ENCODE results near the gene MAPKAP1.

Gene MAPKAP1

DNA sequence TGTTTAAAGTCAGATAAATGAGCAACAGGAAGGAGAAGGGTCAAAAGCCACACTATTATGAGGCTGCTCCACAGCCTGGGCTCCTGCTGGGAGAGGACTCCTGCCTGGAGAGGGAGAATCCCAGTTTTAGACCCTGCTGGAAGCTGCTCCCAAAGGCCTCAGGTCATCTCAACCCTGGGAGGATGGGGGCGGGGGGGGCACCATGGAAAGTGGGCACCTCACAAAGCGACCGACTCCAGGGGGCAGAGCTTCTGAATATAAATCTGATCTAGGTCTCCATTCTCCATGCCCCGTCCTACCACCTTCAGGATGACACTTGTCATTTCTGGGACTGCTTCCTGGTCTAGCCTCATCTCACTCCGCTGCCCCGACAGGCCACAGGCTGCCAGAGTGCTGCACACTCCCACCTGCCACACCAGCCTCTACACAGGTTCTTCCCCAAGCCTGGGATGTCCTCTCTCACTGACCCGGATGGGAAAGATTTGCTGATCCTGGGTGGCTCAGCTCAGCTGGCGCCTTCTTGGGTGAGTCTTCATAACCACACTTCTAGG lies 262.0 kb downstream of the MAPKAP1 start:
- no peak for TF ChIP-seq MYC (IDR thresholded peaks at IDR 0.05; ENCODE audit: low read depth, low read length)
- no peak for TF ChIP-seq MAX (IDR thresholded peaks at IDR 0.05; ENCODE audit: low read depth, low read length)
- TF ChIP-seq POLR2A (IDR thresholded peaks at IDR 0.05; ENCODE audit: extremely low read depth, insufficient read length), result no peak
- TF ChIP-seq, protein P1, sequence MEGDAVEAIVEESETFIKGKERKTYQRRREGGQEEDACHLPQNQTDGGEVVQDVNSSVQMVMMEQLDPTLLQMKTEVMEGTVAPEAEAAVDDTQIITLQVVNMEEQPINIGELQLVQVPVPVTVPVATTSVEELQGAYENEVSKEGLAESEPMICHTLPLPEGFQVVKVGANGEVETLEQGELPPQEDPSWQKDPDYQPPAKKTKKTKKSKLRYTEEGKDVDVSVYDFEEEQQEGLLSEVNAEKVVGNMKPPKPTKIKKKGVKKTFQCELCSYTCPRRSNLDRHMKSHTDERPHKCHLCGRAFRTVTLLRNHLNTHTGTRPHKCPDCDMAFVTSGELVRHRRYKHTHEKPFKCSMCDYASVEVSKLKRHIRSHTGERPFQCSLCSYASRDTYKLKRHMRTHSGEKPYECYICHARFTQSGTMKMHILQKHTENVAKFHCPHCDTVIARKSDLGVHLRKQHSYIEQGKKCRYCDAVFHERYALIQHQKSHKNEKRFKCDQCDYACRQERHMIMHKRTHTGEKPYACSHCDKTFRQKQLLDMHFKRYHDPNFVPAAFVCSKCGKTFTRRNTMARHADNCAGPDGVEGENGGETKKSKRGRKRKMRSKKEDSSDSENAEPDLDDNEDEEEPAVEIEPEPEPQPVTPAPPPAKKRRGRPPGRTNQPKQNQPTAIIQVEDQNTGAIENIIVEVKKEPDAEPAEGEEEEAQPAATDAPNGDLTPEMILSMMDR (IDR thresholded peaks at IDR 0.05; ENCODE audit: low read depth, low read length), result no peak
- DNase-seq (ENCODE audit: low read depth), result no peak
- no peak overlapping the region for H3K4me3 ChIP-seq (ENCODE audit: low read depth, low read length)

- no peak overlapping the region for H3K4me3 ChIP-seq (ENCODE audit: low read depth, low read length)
- TF ChIP-seq, protein P1 (IDR thresholded peaks at IDR 0.05; ENCODE audit: low read depth, low read length), result no peak
- TF ChIP-seq POLR2A (IDR thresholded peaks at IDR 0.05; ENCODE audit: extremely low read depth, insufficient read length), result no peak
- TF ChIP-seq MAX (IDR thresholded peaks at IDR 0.05; ENCODE audit: low read depth, low read length), result no peak
- no peak for TF ChIP-seq MYC (IDR thresholded peaks at IDR 0.05; ENCODE audit: low read depth, low read length)
- DNase-seq (ENCODE audit: low read depth), result no peak
Measured at GRCh38 chr9:125444166-125444565, 262.8 kb downstream of the MAPKAP1 start.

DNA sequence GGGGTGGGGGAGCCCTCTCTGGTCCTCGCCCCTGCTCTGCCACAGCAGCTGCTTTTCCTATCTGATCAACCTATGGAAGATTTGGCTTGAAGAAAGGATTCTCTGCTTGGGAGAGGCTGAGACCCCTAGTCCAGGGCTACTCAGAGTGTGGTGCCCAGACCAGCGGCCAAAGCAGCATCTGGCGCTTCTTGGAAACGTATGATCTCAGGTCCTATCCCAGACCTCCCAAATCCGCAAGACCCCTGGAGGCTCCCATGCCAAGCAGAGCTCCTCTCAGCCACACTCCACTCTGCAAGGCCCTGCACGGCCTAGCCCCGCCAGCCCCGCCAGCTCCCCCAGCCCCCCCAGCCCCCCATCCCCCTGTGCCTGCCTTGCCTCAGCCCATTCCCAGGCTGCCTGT lies 263.6 kb downstream of the MAPKAP1 start:
- TF ChIP-seq POLR2A (IDR thresholded peaks at IDR 0.05; ENCODE audit: extremely low read depth, insufficient read length), result no peak
- no peak for TF ChIP-seq MYC (IDR thresholded peaks at IDR 0.05; ENCODE audit: low read depth, low read length)
- TF ChIP-seq, protein P1 (IDR thresholded peaks at IDR 0.05; ENCODE audit: low read depth, low read length), result no peak
- no peak for TF ChIP-seq MAX (IDR thresholded peaks at IDR 0.05; ENCODE audit: low read depth, low read length)

DNA sequence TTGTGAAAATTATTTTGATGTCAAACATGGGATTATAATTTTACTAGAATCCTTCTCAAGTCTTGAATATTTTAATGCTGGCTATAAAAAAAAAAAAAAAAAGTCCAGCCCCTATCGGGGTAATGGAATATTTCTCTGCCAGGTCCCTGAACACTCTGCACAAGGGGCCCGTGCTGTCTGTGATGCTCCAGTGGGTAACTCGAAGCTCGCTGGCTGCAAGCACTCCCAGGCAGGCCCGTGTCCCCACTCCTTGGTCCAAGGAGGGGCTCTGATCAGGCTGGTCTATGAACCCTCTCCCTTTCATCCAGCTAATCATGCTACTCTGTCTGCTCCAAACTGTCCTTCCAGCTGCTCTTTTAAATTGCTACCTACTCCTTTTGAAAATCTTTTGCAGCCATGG lies 264.6 kb downstream of the MAPKAP1 start:
- DNase-seq (ENCODE audit: low read depth), result no peak
- TF ChIP-seq POLR2A (IDR thresholded peaks at IDR 0.05; ENCODE audit: extremely low read depth, insufficient read length) (no peak), MAX (IDR thresholded peaks at IDR 0.05; ENCODE audit: low read depth, low read length) (no peak), MYC (IDR thresholded peaks at IDR 0.05; ENCODE audit: low read depth, low read length) (no peak)
- TF ChIP-seq, protein P1 (IDR thresholded peaks at IDR 0.05; ENCODE audit: low read depth, low read length), result no peak
- H3K4me3 ChIP-seq (ENCODE audit: low read depth, low read length), result no peak overlapping the region

More for the DNA sequence above, 263.6 kb downstream of the MAPKAP1 start:
- no peak overlapping the region for H3K4me3 ChIP-seq (ENCODE audit: low read depth, low read length)
- DNase-seq (ENCODE audit: low read depth), result no peak

GRCh38 chr9:125440411-125440810 lies 266.6 kb downstream of the MAPKAP1 start:
- DNase-seq (ENCODE audit: low read depth), result no peak
- no peak for TF ChIP-seq POLR2A (IDR thresholded peaks at IDR 0.05; ENCODE audit: extremely low read depth, insufficient read length)
- TF ChIP-seq, protein P1 (IDR thresholded peaks at IDR 0.05; ENCODE audit: low read depth, low read length), result no peak
- no peak for TF ChIP-seq MAX (IDR thresholded peaks at IDR 0.05; ENCODE audit: low read depth, low read length)
- no peak for TF ChIP-seq MYC (IDR thresholded peaks at IDR 0.05; ENCODE audit: low read depth, low read length)
- no peak overlapping the region for H3K4me3 ChIP-seq (ENCODE audit: low read depth, low read length)

Data from NB4 (cell line).